HepG2 (cell line): ENCODE measurements around the gene SPECC1L. TPM values are rescaled to one million over a fixed set of nuclear protein-coding genes. Genes with fewer than 3 reads are reported as not detected.

ENCODE experiments used
- ATAC-seq: fragments of 200-7000 bp; cut with Tn5 transposase; 3 replicates; pipeline ENCODE4 v1.9.1; 2020; ENCODE audit warnings: mild to moderate bottlenecking, moderate library complexity
- BruUV-seq: library from RNA; stranded (reverse); fragments of 400-500 nt; replicated peaks from 2 replicates; lab custom pipeline; 2021; lab: Mats Ljungman, UMichigan
- CTCF ChIA-PET: fragments of 300-600 bp; formaldehyde crosslinking; extraction: SDS; loops from one replicate; lab custom pipeline; 2021; ENCODE audit warnings: low total read pairs, inconsistent platforms, low intra/inter-chr PET ratio; lab: Yijun Ruan, JAX
- POLR2A ChIA-PET: fragments of 350-600 bp; sonication (Branson Sonifier 250); formaldehyde crosslinking; loops from one replicate; lab custom pipeline; 2020; ENCODE audit warnings: antibody characterized with exemption, inconsistent platforms; lab: Yijun Ruan, JAX
- DNase-seq: peaks from one replicate; pipeline ENCODE4 v3.0.0-alpha.2; 2015; ENCODE audit warnings: low spot score
- FAIRE-seq: peaks from 3 replicates; lab custom pipeline; 2011; peaks lifted over from hg19 to GRCh38; lab: Jason Lieb, UNC
- H2AFZ ChIP-seq: one replicate; pipeline ENCODE4 v1.6.1; 2011; ENCODE audit warnings: low read length, inconsistent platforms
- H3K27ac ChIP-seq: fragments of 300-600 bp; 3 replicates; pipeline ENCODE4 v1.8.0; 2011; ENCODE audit warnings: mixed run types, mild to moderate bottlenecking, mixed read lengths, low read length, inconsistent platforms; ENCODE audit not compliant: insufficient read depth; ENCODE audit errors: extremely low read length
- H3K27me3 ChIP-seq, 2 experiments: fragments of 200-600 bp in 1 of 2; 2 replicates in 1 of 2; 3 replicates in 1 of 2; pipeline versions ENCODE4 v1.6.0 to v1.8.0; 2011; ENCODE audit warnings: low read length in 2 of 2, mild to moderate bottlenecking in 2 of 2, moderate library complexity in 2 of 2, inconsistent platforms in 1 of 2; ENCODE audit not compliant: insufficient read depth in 2 of 2, control insufficient read depth in 1 of 2
- H3K36me3 ChIP-seq, 2 experiments: fragments of 200-600 bp in 1 of 2; replicated peaks in 1 of 2; 2 replicates in 1 of 2; 3 replicates in 1 of 2; pipeline versions ENCODE4 v1.5.1 to v1.8.0; 2011; ENCODE audit warnings: low read length in 2 of 2, inconsistent platforms in 1 of 2; ENCODE audit not compliant: insufficient read depth in 2 of 2, control insufficient read depth in 1 of 2
- H3K4me1 ChIP-seq: 2 replicates; pipeline ENCODE4 v1.5.1; 2012; ENCODE audit warnings: low read length, inconsistent platforms; ENCODE audit not compliant: insufficient read depth
- H3K4me2 ChIP-seq: 2 replicates; pipeline ENCODE4 v1.6.0; 2011; ENCODE audit warnings: low read depth, low read length, inconsistent platforms
- H3K4me3 ChIP-seq, 3 experiments: fragments of 200-600 bp in 1 of 3; sonication (generic), shearing (Covaris generic) in 1 of 3; replicated peaks in 1 of 3; 2 replicates each; pipeline ENCODE4 v1.5.1; 2011 to 2016; ENCODE audit warnings: low read length in 3 of 3, inconsistent platforms in 2 of 3, low read depth in 2 of 3, mild to moderate bottlenecking in 2 of 3, control low read depth in 1 of 3, mixed read lengths in 1 of 3; ENCODE audit not compliant: insufficient read depth in 1 of 3
- H3K79me2 ChIP-seq: one replicate; pipeline ENCODE4 v1.6.1; 2011; ENCODE audit warnings: low read length, inconsistent platforms; ENCODE audit not compliant: insufficient read depth
- H3K9ac ChIP-seq: 2 replicates; pipeline ENCODE4 v1.6.0; 2011; ENCODE audit warnings: mild to moderate bottlenecking, low read depth, low read length, inconsistent platforms; ENCODE audit not compliant: insufficient read depth
- H3K9me3 ChIP-seq: 2 replicates; pipeline ENCODE4 v1.5.1; 2012; ENCODE audit warnings: mild to moderate bottlenecking, low read length
- H4K20me1 ChIP-seq: 2 replicates; pipeline ENCODE4 v1.6.0; 2011; ENCODE audit warnings: inconsistent platforms, mild to moderate bottlenecking, low read length, moderate library complexity; ENCODE audit not compliant: insufficient read depth
- ATF6 ChIP-seq: sonication (generic); formaldehyde crosslinking; conservative IDR thresholded peaks from 2 replicates; pipeline ENCODE4 v1.4.0; 2020; ENCODE audit warnings: missing genetic modification reagents
- GATAD2A ChIP-seq: IDR thresholded peaks from 2 replicates; pipeline ENCODE4 v1.6.1; 2016
- GLMP ChIP-seq: sonication (generic); formaldehyde crosslinking; IDR thresholded peaks from 2 replicates; pipeline ENCODE4 v1.9.0; 2021; ENCODE audit warnings: missing genetic modification reagents, mild to moderate bottlenecking, borderline replicate concordance
- NRL ChIP-seq: sonication (generic); formaldehyde crosslinking; IDR thresholded peaks from 2 replicates; pipeline ENCODE4 v1.5.0; 2020; ENCODE audit warnings: missing genetic modification reagents, mild to moderate bottlenecking, moderate library complexity, borderline replicate concordance
- RAD51 ChIP-seq: fragments of 450-650 bp; IDR thresholded peaks from 2 replicates; pipeline ENCODE4 v1.6.1; 2016; ENCODE audit warnings: borderline replicate concordance
- SIX1 ChIP-seq: sonication (generic); formaldehyde crosslinking; IDR thresholded peaks from 2 replicates; pipeline ENCODE4 v1.4.0; 2020; ENCODE audit warnings: missing genetic modification reagents, borderline replicate concordance
- TFAP4 ChIP-seq: sonication (generic); IDR thresholded peaks from 2 replicates; pipeline ENCODE4 v1.6.1; 2016; ENCODE audit warnings: low read depth, borderline replicate concordance
- TRAFD1 ChIP-seq: sonication (generic); formaldehyde crosslinking; IDR thresholded peaks from 2 replicates; pipeline ENCODE4 v1.5.1; 2020; ENCODE audit warnings: missing genetic modification reagents, mild to moderate bottlenecking, borderline replicate concordance
- YEATS4 ChIP-seq: sonication (generic); formaldehyde crosslinking; IDR thresholded peaks from 2 replicates; pipeline ENCODE4 v1.4.0; 2020; ENCODE audit warnings: missing genetic modification reagents, borderline replicate concordance
- ZBTB3 ChIP-seq: sonication (generic); formaldehyde crosslinking; IDR thresholded peaks from 2 replicates; pipeline ENCODE4 v1.4.0; 2020; ENCODE audit warnings: low read depth, mild to moderate bottlenecking, moderate library complexity, missing genetic modification reagents, borderline replicate concordance
- ZBTB37 ChIP-seq: sonication (generic); formaldehyde crosslinking; IDR thresholded peaks from 2 replicates; pipeline ENCODE4 v1.4.0; 2020; ENCODE audit warnings: mild to moderate bottlenecking, missing genetic modification reagents
- ZFP37 ChIP-seq: sonication (generic); formaldehyde crosslinking; IDR thresholded peaks from 2 replicates; pipeline ENCODE4 v1.4.0; 2020; ENCODE audit warnings: missing genetic modification reagents, borderline replicate concordance
- ZNF260 ChIP-seq: sonication (generic); formaldehyde crosslinking; IDR thresholded peaks from 2 replicates; pipeline ENCODE4 v1.4.0; 2020; ENCODE audit warnings: missing genetic modification reagents, low read depth, mild to moderate bottlenecking, borderline replicate concordance
- ZNF776 ChIP-seq: sonication (generic); formaldehyde crosslinking; IDR thresholded peaks from 2 replicates; pipeline ENCODE4 v1.4.0; 2020; ENCODE audit warnings: mild to moderate bottlenecking, missing genetic modification reagents
- ZNF891 ChIP-seq: sonication (generic); formaldehyde crosslinking; IDR thresholded peaks from 2 replicates; pipeline ENCODE4 v1.5.0; 2020; ENCODE audit warnings: mild to moderate bottlenecking, missing genetic modification reagents
- WGBS: methylation state at CpG from one replicate; pipeline ENCODE4 v1.1.6; 2017; ENCODE audit warnings: low lambda C conversion rate; 5-methylcytosine and 5-hydroxymethylcytosine counted together
- in situ Hi-C: cut with HindIII; loops from 2 replicates; pipeline ENCODE4 v1.10.0; 2017; ENCODE audit warnings: low pct_unique_long_range_greater_than_20kb; ENCODE audit not compliant: extremely low pct_ligation_motif_present
- intact Hi-C: fragments of 100-400 bp; cut with micrococcal nuclease; formaldehyde crosslinking; loops from one replicate; pipeline ENCODE4 v1.10.0; 2022; ENCODE audit not compliant: unreplicated experiment
- polyA plus RNA-seq, 8 experiments: library from polyadenylated mRNA; depleted of rRNA in 3 of 8; stranded (reverse) in 7 of 8; unstranded in 1 of 8; fragments of >200 nt; fragmentation: Illumina TruSeq in 4 of 8; extraction: Trizol in 4 of 8; gene quantifications; 2 replicates each; pipeline versions ENCODE4 v1.2.1 to v1.2.3, GENCODE V29; 2011 to 2016; ENCODE audit warnings: low read depth in 4 of 8, missing spikeins in 1 of 8, mixed read lengths in 1 of 8; ENCODE audit not compliant: insufficient read depth in 1 of 8
- total RNA-seq, 5 experiments: library from RNA; depleted of rRNA; stranded (reverse); fragments of >200 nt; fragmentation: Illumina TruSeq; extraction: Trizol; gene quantifications; 2 replicates each; pipeline ENCODE4 v1.2.3, GENCODE V29; 2016; ENCODE audit warnings: low read depth in 1 of 5

Gene SPECC1L
- total and polyA plus RNA-seq, 2 of the 13 experiments (the other 11 are each of a cell fraction or from before 2014, with no cell fraction given): 14.1 to 30.3 TPM

- Histone ChIP-seq H3K4me3 (peak overlapping the region in 1 of 3 experiments; percentile 52; a peak in 2 of 6 replicates), H3K36me3 (no peaks in the 10 kb centered on the region), H3K27me3 (no peaks in the 10 kb centered on the region), H3K4me1 (peaks cover 48% of the 10 kb centered on the region), H4K20me1 (no peaks in the 10 kb centered on the region), H3K27ac (no peak overlapping the region), H3K9me3 (no peaks in the 10 kb centered on the region), H3K9ac (no peak overlapping the region), H3K79me2 (no peaks in the 10 kb centered on the region), H2AFZ (no peak overlapping the region), H3K4me2 (peak overlapping the region; percentile 67)
- DNase-seq (peak; percentile 66), FAIRE-seq (no peak), ATAC-seq (peak; percentile 97)
- POLR2A ChIA-PET: interaction anchor here (1.0 kb wide), 1 partner anchor 58 kb away, joined by 6 read pairs; no protein-coding TSS in a partner anchor
- no TSS peak for BruUV-seq
- in situ Hi-C loops (loop anchor here (5.0 kb wide), 1 partner anchor 60 kb away; no protein-coding TSS in a partner anchor), intact Hi-C loops (loop anchor here (1.0 to 10.0 kb wide), 2 partner anchors 58 to 293 kb away; no protein-coding TSS in a partner anchor)
- CTCF ChIA-PET: interaction anchor here (3.6 kb wide), 1 partner anchor 58 kb away, joined by 61 read pairs; no protein-coding TSS in a partner anchor
- WGBS: 42% methylated on average over 10 of the region's 23 CpGs
- peak; percentile 52; the same call in 1 of the 2 replicates for TF ChIP-seq GATAD2A (CRISPR knock-in tag)
- no peak for TF ChIP-seq ZNF776 (CRISPR knock-in tag)
- TF ChIP-seq TFAP4: peak; percentile 94
- no peak for TF ChIP-seq SIX1 (CRISPR knock-in tag)
- no peak for TF ChIP-seq ZFP37
- no peak for TF ChIP-seq GLMP (CRISPR knock-in tag)
- 0 out of 2 replicates have a peak, but pooled peaks have one; percentile 71 for TF ChIP-seq NRL (CRISPR knock-in tag)
- no peak for TF ChIP-seq YEATS4 (CRISPR knock-in tag)
- no peak for TF ChIP-seq ZBTB3 (CRISPR knock-in tag)
- TF ChIP-seq RAD51: no peak
- TF ChIP-seq ZBTB37 (CRISPR knock-in tag): no peak
- TF ChIP-seq ZNF260: no peak
- TF ChIP-seq TRAFD1 (CRISPR knock-in tag): no peak
- TF ChIP-seq ATF6: no peak
- 0 out of 2 replicates have a peak, but pooled peaks have one; percentile 65 for TF ChIP-seq ZNF891 (CRISPR knock-in tag)
Observed at GRCh38 chr22:24247564-24248344, 22.9 kb upstream of the SPECC1L start.
